ENCODE measurements around the gene SLC7A6. TPM values are rescaled to one million over a fixed set of nuclear protein-coding genes. Genes with fewer than 3 reads are reported as not detected.
A peak's percentile ranks its signal among the peaks of the same experiment; 100 is the strongest.

The SLC7A6 gene
- total RNA-seq, 1 experiment from 2014 or later, result 267 TPM

GRCh38 chr16:68300734-68301459, 36.6 kb downstream of the SLC7A6 start:
- TF ChIP-seq CTCF (IDR thresholded peaks at IDR 0.05; ENCODE audit: insufficient read depth in 1 of 2, low read depth in 1 of 2, low read length in 1 of 2, severe bottlenecking in 1 of 2, unreplicated experiment in 1 of 2), result no peak
- no peaks in the 10 kb centered on the region for H3K27me3 ChIP-seq (replicated peaks; ENCODE audit: control insufficient read depth, insufficient read depth, low read length)
- no peaks in the 10 kb centered on the region for H3K27me3 Mint-ChIP-seq (ENCODE audit: insufficient read depth, unreplicated experiment)
- no peak overlapping the region for H3K4me3 Mint-ChIP-seq (ENCODE audit: unreplicated experiment)
- H3K36me3 ChIP-seq (ENCODE audit: control insufficient read depth, insufficient read depth, low read length), result peaks cover 11% of the 10 kb centered on the region
- BruUV-seq (replicated peaks), result no TSS peak
- no peak overlapping the region for H3K4me3 ChIP-seq (ENCODE audit: low read depth, low read length)
- peaks cover 22% of the 10 kb centered on the region for H3K4me1 ChIP-seq
- peaks cover 49% of the 10 kb centered on the region for H3K4me1 Mint-ChIP-seq (ENCODE audit: low read depth, unreplicated experiment)
- H3K27ac Mint-ChIP-seq (ENCODE audit: unreplicated experiment), result peak overlapping the region; percentile 89
- ChIA-PET POLR2A (interaction anchor here (1.4 to 4.0 kb wide), 3 partner anchors 10 to 37 kb away, joined by 4 to 20 read pairs (median 7); partner anchors contain the start of genes PRMT7, SLC7A6 and SLC7A6OS), CTCF (interaction anchor here (0.7 to 1.5 kb wide), 5 partner anchors 16 to 43 kb away, joined by 3 to 6 read pairs (median 3); no protein-coding TSS in a partner anchor)
- H3K9me3 Mint-ChIP-seq (ENCODE audit: unreplicated experiment), result no peaks in the 10 kb centered on the region
- H3K9me3 ChIP-seq, result no peaks in the 10 kb centered on the region
- peaks cover 100% of the 10 kb centered on the region for H3K36me3 Mint-ChIP-seq (ENCODE audit: insufficient read depth, unreplicated experiment)
- intact Hi-C loops (cut with micrococcal nuclease; ENCODE audit: unreplicated experiment), result no loop called here
- DNase-seq, result no peak

- peaks cover 7% of the 10 kb centered on the region for H3K36me3 ChIP-seq (ENCODE audit: control insufficient read depth, insufficient read depth, low read length)
- peaks cover 88% of the 10 kb centered on the region for H3K36me3 Mint-ChIP-seq (ENCODE audit: insufficient read depth, unreplicated experiment)
- no peaks in the 10 kb centered on the region for H3K27me3 Mint-ChIP-seq (ENCODE audit: insufficient read depth, unreplicated experiment)
- POLR2A ChIA-PET, result no interaction called here
- TF ChIP-seq CTCF (IDR thresholded peaks at IDR 0.05; ENCODE audit: insufficient read depth in 1 of 2, low read depth in 1 of 2, low read length in 1 of 2, severe bottlenecking in 1 of 2, unreplicated experiment in 1 of 2), result no peak
- H3K9me3 ChIP-seq, result no peaks in the 10 kb centered on the region
- H3K4me3 ChIP-seq (ENCODE audit: low read depth, low read length), result no peak overlapping the region
- CTCF ChIA-PET, result no interaction called here
- H3K4me3 Mint-ChIP-seq (ENCODE audit: unreplicated experiment), result no peak overlapping the region
- no peaks in the 10 kb centered on the region for H3K27me3 ChIP-seq (replicated peaks; ENCODE audit: control insufficient read depth, insufficient read depth, low read length)
- H3K27ac Mint-ChIP-seq (ENCODE audit: unreplicated experiment), result no peak overlapping the region
- no peak for DNase-seq
- no peaks in the 10 kb centered on the region for H3K9me3 Mint-ChIP-seq (ENCODE audit: unreplicated experiment)
- intact Hi-C loops (cut with micrococcal nuclease; ENCODE audit: unreplicated experiment), result no loop called here
- H3K4me1 Mint-ChIP-seq (ENCODE audit: low read depth, unreplicated experiment), result peaks cover 10% of the 10 kb centered on the region
- H3K4me1 ChIP-seq, result peaks cover 6% of the 10 kb centered on the region
- no TSS peak for BruUV-seq (replicated peaks)
These were observed 42.3 kb downstream of the SLC7A6 start for GRCh38 chr16:68306633-68307032.

GRCh38 chr16:68309799-68310198, 45.5 kb downstream of the SLC7A6 start:
- no peak for DNase-seq
- Histone ChIP-seq H3K27me3 (replicated peaks; ENCODE audit: control insufficient read depth, insufficient read depth, low read length) (no peaks in the 10 kb centered on the region), H3K36me3 (ENCODE audit: control insufficient read depth, insufficient read depth, low read length) (peaks cover 1% of the 10 kb centered on the region), H3K9me3 (no peaks in the 10 kb centered on the region), H3K4me1 (peaks cover 32% of the 10 kb centered on the region), H3K4me3 (ENCODE audit: low read depth, low read length) (peak overlapping the region; percentile 65)
- POLR2A ChIA-PET, result interaction anchor here (0.9 kb wide), 1 partner anchor 45 kb away, joined by 5 read pairs; no protein-coding TSS in a partner anchor
- TF ChIP-seq CTCF (IDR thresholded peaks at IDR 0.05; ENCODE audit: insufficient read depth in 1 of 2, low read depth in 1 of 2, low read length in 1 of 2, severe bottlenecking in 1 of 2, unreplicated experiment in 1 of 2), result no peak
- Mint-ChIP-seq H3K27ac (ENCODE audit: unreplicated experiment) (peak overlapping the region; percentile 89), H3K36me3 (ENCODE audit: insufficient read depth, unreplicated experiment) (peaks cover 84% of the 10 kb centered on the region), H3K27me3 (ENCODE audit: insufficient read depth, unreplicated experiment) (no peaks in the 10 kb centered on the region), H3K9me3 (ENCODE audit: unreplicated experiment) (no peaks in the 10 kb centered on the region), H3K4me3 (ENCODE audit: unreplicated experiment) (peak overlapping the region; percentile 77), H3K4me1 (ENCODE audit: low read depth, unreplicated experiment) (peaks cover 27% of the 10 kb centered on the region)
- intact Hi-C loops (cut with micrococcal nuclease; ENCODE audit: unreplicated experiment), result loop anchor here (1.0 to 5.0 kb wide), 2 partner anchors 19 to 42 kb away; no protein-coding TSS in a partner anchor
- TSS peak; percentile 56 for BruUV-seq (replicated peaks)
- CTCF ChIA-PET, result no interaction called here
